SU-DHL-6 (cell line): ENCODE measurements around the gene SFT2D2.

ENCODE experiments used
- H2AFZ ChIP-seq: fragments of 200-600 bp; sonication (generic); 2 replicates; pipeline ENCODE4 v1.6.1; 2014; ENCODE audit warnings: low read depth, mild to moderate bottlenecking, moderate library complexity, mixed read lengths, antibody characterized with exemption, low read length; ENCODE audit not compliant: severe bottlenecking
- H3F3A ChIP-seq: fragments of 200-600 bp; shearing (Covaris generic); 2 replicates; pipeline ENCODE4 v1.6.0; 2016; ENCODE audit warnings: antibody characterized with exemption, mild to moderate bottlenecking; ENCODE audit not compliant: insufficient read depth
- H3K27ac ChIP-seq: fragments of 200-600 bp; sonication (generic); 2 replicates; pipeline ENCODE4 v1.5.1; 2016; ENCODE audit warnings: low read depth, mild to moderate bottlenecking, low read length, moderate library complexity, mixed read lengths
- H3K27me3 ChIP-seq: fragments of 200-600 bp; sonication (generic), shearing (Covaris generic); 2 replicates; pipeline ENCODE4 v1.6.0; 2014; ENCODE audit warnings: mild to moderate bottlenecking, low read length
- H3K36me3 ChIP-seq: fragments of 200-600 bp; sonication (generic); 2 replicates; pipeline ENCODE4 v1.6.1; 2014; ENCODE audit warnings: mild to moderate bottlenecking, low read length, mixed read lengths
- H3K4me2 ChIP-seq: fragments of 300-600, 200-600 bp; shearing (Covaris generic), sonication (generic); 2 replicates; pipeline ENCODE4 v1.6.0; 2014; ENCODE audit warnings: low read length, low read depth, mild to moderate bottlenecking; ENCODE audit not compliant: poor library complexity, severe bottlenecking
- H3K4me3 ChIP-seq: fragments of 200-600 bp; sonication (generic); 2 replicates; pipeline ENCODE4 v1.5.1; 2014; ENCODE audit warnings: antibody characterized with exemption, low read length, mild to moderate bottlenecking, mixed read lengths; ENCODE audit not compliant: insufficient read depth, poor library complexity, severe bottlenecking
- H3K79me2 ChIP-seq: fragments of 200-600 bp; sonication (generic); 2 replicates; pipeline ENCODE4 v1.6.1; 2014; ENCODE audit warnings: mild to moderate bottlenecking, low read length, moderate library complexity; ENCODE audit not compliant: insufficient read depth
- H3K9ac ChIP-seq: fragments of 200-600 bp; sonication (generic); 2 replicates; pipeline ENCODE4 v1.7.0; 2014; ENCODE audit warnings: mild to moderate bottlenecking, low read length
- H3K9me2 ChIP-seq: fragments of 200-600 bp; sonication (generic); replicated peaks from 2 replicates; pipeline ENCODE4 v1.6.1; 2014; ENCODE audit warnings: low read length; ENCODE audit not compliant: insufficient read depth
- H3K9me3 ChIP-seq: fragments of 200-600 bp; sonication (generic); 2 replicates; pipeline ENCODE4 v1.6.1; 2014; ENCODE audit warnings: low read length, mixed read lengths; ENCODE audit not compliant: insufficient read depth
- H4K20me1 ChIP-seq: fragments of 200-600 bp; sonication (generic); 2 replicates; pipeline ENCODE4 v1.6.1; 2014; ENCODE audit warnings: low read depth, mild to moderate bottlenecking, antibody characterized with exemption, low read length, moderate library complexity, mixed read lengths
- EZH2phosphoT487 ChIP-seq: fragments of 200-600 bp; sonication (generic), shearing (Covaris generic); conservative IDR thresholded peaks from 2 replicates; pipeline ENCODE4 v1.6.1; 2018; ENCODE audit warnings: mild to moderate bottlenecking, antibody characterized with exemption, low read length, moderate library complexity, mixed read lengths
- TF ChIP-seq, protein P1 (sequence below): fragments of 200-600 bp; sonication (generic); IDR thresholded peaks from one replicate; pipeline ENCODE4 v1.5.1; 2017; ENCODE audit warnings: antibody characterized with exemption, mild to moderate bottlenecking, low read length, moderate library complexity; ENCODE audit not compliant: insufficient read depth, poor library complexity, severe bottlenecking

Gene SFT2D2

GRCh38 chr1:168300626-168301025 lies 74.8 kb downstream of the SFT2D2 start:
- Histone ChIP-seq H3K27me3 (no peaks in the 10 kb centered on the region), H3K27ac (no peak overlapping the region), H3K9ac (no peak overlapping the region), H3K4me3 (no peak overlapping the region), H3K79me2 (no peaks in the 10 kb centered on the region), H3F3A (no peaks in the 10 kb centered on the region), H3K36me3 (no peaks in the 10 kb centered on the region), H3K9me2 (no peaks in the 10 kb centered on the region), H4K20me1 (no peaks in the 10 kb centered on the region), H3K4me2 (no peak overlapping the region), H3K9me3 (no peaks in the 10 kb centered on the region), H2AFZ (no peak overlapping the region)
- TF ChIP-seq, protein P1, sequence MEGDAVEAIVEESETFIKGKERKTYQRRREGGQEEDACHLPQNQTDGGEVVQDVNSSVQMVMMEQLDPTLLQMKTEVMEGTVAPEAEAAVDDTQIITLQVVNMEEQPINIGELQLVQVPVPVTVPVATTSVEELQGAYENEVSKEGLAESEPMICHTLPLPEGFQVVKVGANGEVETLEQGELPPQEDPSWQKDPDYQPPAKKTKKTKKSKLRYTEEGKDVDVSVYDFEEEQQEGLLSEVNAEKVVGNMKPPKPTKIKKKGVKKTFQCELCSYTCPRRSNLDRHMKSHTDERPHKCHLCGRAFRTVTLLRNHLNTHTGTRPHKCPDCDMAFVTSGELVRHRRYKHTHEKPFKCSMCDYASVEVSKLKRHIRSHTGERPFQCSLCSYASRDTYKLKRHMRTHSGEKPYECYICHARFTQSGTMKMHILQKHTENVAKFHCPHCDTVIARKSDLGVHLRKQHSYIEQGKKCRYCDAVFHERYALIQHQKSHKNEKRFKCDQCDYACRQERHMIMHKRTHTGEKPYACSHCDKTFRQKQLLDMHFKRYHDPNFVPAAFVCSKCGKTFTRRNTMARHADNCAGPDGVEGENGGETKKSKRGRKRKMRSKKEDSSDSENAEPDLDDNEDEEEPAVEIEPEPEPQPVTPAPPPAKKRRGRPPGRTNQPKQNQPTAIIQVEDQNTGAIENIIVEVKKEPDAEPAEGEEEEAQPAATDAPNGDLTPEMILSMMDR: no peak
- no peak for TF ChIP-seq EZH2phosphoT487

GRCh38 chr1:168301664-168302320 lies 76.0 kb downstream of the SFT2D2 start:
- Histone ChIP-seq H3K79me2 (no peaks in the 10 kb centered on the region), H2AFZ (no peak overlapping the region), H3K4me2 (no peak overlapping the region), H3K4me3 (no peak overlapping the region), H3K27me3 (no peaks in the 10 kb centered on the region), H3K36me3 (no peaks in the 10 kb centered on the region), H3K9ac (no peak overlapping the region), H3K27ac (no peak overlapping the region), H4K20me1 (no peaks in the 10 kb centered on the region), H3K9me2 (no peaks in the 10 kb centered on the region), H3F3A (no peaks in the 10 kb centered on the region), H3K9me3 (no peaks in the 10 kb centered on the region)
- TF ChIP-seq EZH2phosphoT487: no peak
- TF ChIP-seq, protein P1: no peak
